ENCODE measurements around the gene ACOX2.

The ACOX2 gene

GRCh38 chr3:58495101-58495500 is 41.9 kb downstream of the ACOX2 start:
- H3K79me2 ChIP-seq, result peaks cover 8% of the 10 kb centered on the region
- H3K4me3 ChIP-seq (ENCODE audit: low read depth, low read length), result no peak overlapping the region
- no peak overlapping the region for H2AFZ ChIP-seq
- H3K9me3 ChIP-seq (ENCODE audit: control insufficient read depth, low read length), result no peaks in the 10 kb centered on the region
- H3K4me2 ChIP-seq (ENCODE audit: low read length), result no peak overlapping the region
- H3K27me3 ChIP-seq (ENCODE audit: control insufficient read depth, insufficient read depth, low read length), result no peaks in the 10 kb centered on the region
- TF ChIP-seq CTCF (IDR thresholded peaks at IDR 0.05), result no peak
- peaks cover 16% of the 10 kb centered on the region for H3K4me1 ChIP-seq
- H3K27ac ChIP-seq, result no peak overlapping the region
- no peaks in the 10 kb centered on the region for H3K36me3 ChIP-seq (ENCODE audit: control insufficient read depth, insufficient read depth, low read length)
- no peak overlapping the region for H3K9ac ChIP-seq

GRCh38 chr3:58494107-58494506 is 42.9 kb downstream of the ACOX2 start:
- H2AFZ ChIP-seq, result no peak overlapping the region
- peaks cover 8% of the 10 kb centered on the region for H3K79me2 ChIP-seq
- no peak for TF ChIP-seq CTCF (IDR thresholded peaks at IDR 0.05)
- no peak overlapping the region for H3K4me3 ChIP-seq (ENCODE audit: low read depth, low read length)
- no peaks in the 10 kb centered on the region for H3K27me3 ChIP-seq (ENCODE audit: control insufficient read depth, insufficient read depth, low read length)
- no peaks in the 10 kb centered on the region for H3K36me3 ChIP-seq (ENCODE audit: control insufficient read depth, insufficient read depth, low read length)
- no peak overlapping the region for H3K27ac ChIP-seq
- no peak overlapping the region for H3K4me2 ChIP-seq (ENCODE audit: low read length)
- peaks cover 16% of the 10 kb centered on the region for H3K4me1 ChIP-seq
- H3K9me3 ChIP-seq (ENCODE audit: control insufficient read depth, low read length), result no peaks in the 10 kb centered on the region
- H3K9ac ChIP-seq, result no peak overlapping the region

GRCh38 chr3:58492494-58492905 is 44.5 kb downstream of the ACOX2 start:
- Histone ChIP-seq H3K4me1 (peaks cover 16% of the 10 kb centered on the region), H3K27ac (no peak overlapping the region)

GRCh38 chr3:58491506-58492402 is 45.2 kb downstream of the ACOX2 start, which contains the start of gene KCTD6:
KCTD6 (plus strand) TSS chr3:58492096; CDS start chr3:58498756, 6,660 bp downstream.
- Histone ChIP-seq H3K27ac (peak within 1 kb of the TSS; percentile 73), H3K4me1 (peaks cover 10% of the 10 kb centered on the region)
- TF ChIP-seq CTCF (IDR thresholded peaks at IDR 0.05), result peak; percentile 66

More at GRCh38 chr3:58492494-58492905, 44.5 kb downstream of the ACOX2 start:
- H3K9ac ChIP-seq, result no peak overlapping the region
- peak overlapping the region; percentile 58 for H2AFZ ChIP-seq
- H3K27me3 ChIP-seq (ENCODE audit: control insufficient read depth, insufficient read depth, low read length), result no peaks in the 10 kb centered on the region
- peak overlapping the region; percentile 94 for H3K4me2 ChIP-seq (ENCODE audit: low read length)
- no peaks in the 10 kb centered on the region for H3K36me3 ChIP-seq (ENCODE audit: control insufficient read depth, insufficient read depth, low read length)
- H3K9me3 ChIP-seq (ENCODE audit: control insufficient read depth, low read length), result no peaks in the 10 kb centered on the region
- H3K79me2 ChIP-seq, result peaks cover 8% of the 10 kb centered on the region
- peak overlapping the region; percentile 89 for H3K4me3 ChIP-seq (ENCODE audit: low read depth, low read length)
- no peak for TF ChIP-seq CTCF (IDR thresholded peaks at IDR 0.05)

More at GRCh38 chr3:58491506-58492402, 45.2 kb downstream of the ACOX2 start, which contains the start of gene KCTD6:
- H3K9me3 ChIP-seq (ENCODE audit: control insufficient read depth, low read length), result no peaks in the 10 kb centered on the region
- H3K4me2 ChIP-seq (ENCODE audit: low read length), result peak within 1 kb of the TSS; percentile 94
- H3K36me3 ChIP-seq (ENCODE audit: control insufficient read depth, insufficient read depth, low read length), result no peaks in the 10 kb centered on the region
- peak within 1 kb of the TSS; percentile 89 for H3K4me3 ChIP-seq (ENCODE audit: low read depth, low read length)
- H3K9ac ChIP-seq, result no peak within 1 kb of the TSS
- peaks cover 8% of the 10 kb centered on the region for H3K79me2 ChIP-seq
- no peaks in the 10 kb centered on the region for H3K27me3 ChIP-seq (ENCODE audit: control insufficient read depth, insufficient read depth, low read length)
- peak within 1 kb of the TSS; percentile 97 for H2AFZ ChIP-seq

All from parathyroid adenoma (tissue), 2 donors.